Breast epithelium (tissue), 4 donors: ENCODE data around the gene TUBD1. TPM values are rescaled to one million over a fixed set of nuclear protein-coding genes. Genes with fewer than 3 reads are reported as not detected.

ENCODE experiments used
- DNase-seq, 2 donors: peaks; one replicate each; pipeline ENCODE4 v3.0.0-alpha.2; 2019; ENCODE audit warnings: low spot score in 2 of 2
- H3K27ac ChIP-seq, 2 donors: fragments of 200-600 bp; sonication (generic) in 1 of 2; one replicate each; pipeline ENCODE4 v1.5.1; 2016 to 2019; ENCODE audit warnings: mild to moderate bottlenecking in 1 of 2
- H3K27me3 ChIP-seq, 2 donors: fragments of 200-600 bp; sonication (generic) in 1 of 2; one replicate each; pipeline versions ENCODE4 v1.5.1 to v1.6.0; 2017 to 2019; ENCODE audit warnings: control low read depth in 1 of 2, mild to moderate bottlenecking in 1 of 2
- H3K36me3 ChIP-seq: fragments of 200-600 bp; one replicate; pipeline ENCODE4 v1.5.1; 2019
- H3K4me1 ChIP-seq, 2 donors: fragments of 200-600 bp; sonication (generic); one replicate each; pipeline ENCODE4 v1.5.1; 2016 to 2019; ENCODE audit warnings: control low read depth in 1 of 2
- H3K4me3 ChIP-seq, 3 donors: fragments of 200-600 bp; sonication (generic); 1 replicate in 2 of 3; 2 replicates in 1 of 3; pipeline ENCODE4 v1.5.1; 2016 to 2019; ENCODE audit warnings: mild to moderate bottlenecking in 3 of 3, moderate library complexity in 2 of 3
- H3K9me3 ChIP-seq, 2 donors: fragments of 200-600 bp; sonication (generic) in 1 of 2; one replicate each; pipeline ENCODE4 v1.5.1; 2016 to 2019; ENCODE audit warnings: control low read depth in 1 of 2
- POLR2A ChIP-seq: fragments of 450-650 bp; IDR thresholded peaks from one replicate; pipeline ENCODE4 v1.6.1; 2016; ENCODE audit warnings: antibody characterized with exemption, mild to moderate bottlenecking, moderate library complexity
- POLR2AphosphoS5 ChIP-seq, 3 donors: sonication (generic); formaldehyde crosslinking; IDR thresholded peaks; one replicate each; pipeline ENCODE4 v1.6.1; 2017; ENCODE audit warnings: antibody characterized with exemption in 3 of 3
- intact Hi-C: fragments of 100-400 bp; cut with DNase I; formaldehyde crosslinking; loops from one replicate; pipeline ENCODE4 v1.15.1; 2023; ENCODE audit warnings: low total_unique reads
- total RNA-seq, 3 donors: library from RNA; depleted of rRNA; stranded (reverse); fragments of >200 nt; gene quantifications; one replicate each; pipeline ENCODE4 v1.1.0, GENCODE V29; 2016
- TF ChIP-seq, protein P1 (sequence below), 3 donors: fragments of 450-650 bp; IDR thresholded peaks; one replicate each; pipeline ENCODE4 v1.5.1; 2016 to 2017; ENCODE audit warnings: antibody characterized with exemption in 3 of 3, mild to moderate bottlenecking in 3 of 3, moderate library complexity in 3 of 3

Gene TUBD1
- total RNA-seq, 3 donors from 2014 or later, result 6.6 to 25.0 (median 19.7) TPM

DNA sequence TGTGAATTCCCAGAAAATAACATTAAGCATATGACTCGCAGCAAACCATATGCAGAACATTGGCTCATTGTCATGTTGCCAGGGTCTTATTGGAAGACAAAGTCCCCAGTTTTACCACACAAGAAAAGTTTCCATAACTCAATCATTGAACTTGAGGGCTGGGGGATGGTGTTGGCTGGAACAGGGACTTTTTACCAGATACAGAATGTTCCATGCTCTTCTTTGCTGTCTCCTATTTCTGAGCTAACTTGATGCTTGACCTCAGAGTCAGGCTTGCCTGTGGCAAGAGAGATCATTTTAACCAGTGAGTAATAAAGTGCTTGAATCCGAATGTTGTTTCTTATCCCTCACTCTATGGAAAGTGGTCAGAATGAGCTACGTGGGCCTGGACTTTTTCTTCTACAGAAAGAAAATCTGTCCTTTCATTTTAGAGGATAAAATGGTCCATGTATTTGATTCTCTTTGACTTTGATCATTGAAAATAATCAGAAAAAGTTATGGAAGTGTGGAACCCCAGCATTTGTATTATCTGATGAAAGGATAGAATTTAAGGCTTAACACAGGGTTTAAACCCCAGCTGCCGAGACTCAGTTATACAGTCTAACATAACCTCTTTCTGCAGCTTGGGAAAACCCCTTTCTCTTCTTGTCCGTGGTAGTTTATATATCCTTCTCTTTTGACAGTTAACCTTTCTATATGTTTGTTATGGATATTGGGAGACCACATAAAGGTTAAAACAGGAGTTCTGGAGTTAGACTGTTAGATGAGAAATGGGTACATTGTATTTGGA is 67.0 kb downstream of the TUBD1 start:
- TF ChIP-seq, protein P1, sequence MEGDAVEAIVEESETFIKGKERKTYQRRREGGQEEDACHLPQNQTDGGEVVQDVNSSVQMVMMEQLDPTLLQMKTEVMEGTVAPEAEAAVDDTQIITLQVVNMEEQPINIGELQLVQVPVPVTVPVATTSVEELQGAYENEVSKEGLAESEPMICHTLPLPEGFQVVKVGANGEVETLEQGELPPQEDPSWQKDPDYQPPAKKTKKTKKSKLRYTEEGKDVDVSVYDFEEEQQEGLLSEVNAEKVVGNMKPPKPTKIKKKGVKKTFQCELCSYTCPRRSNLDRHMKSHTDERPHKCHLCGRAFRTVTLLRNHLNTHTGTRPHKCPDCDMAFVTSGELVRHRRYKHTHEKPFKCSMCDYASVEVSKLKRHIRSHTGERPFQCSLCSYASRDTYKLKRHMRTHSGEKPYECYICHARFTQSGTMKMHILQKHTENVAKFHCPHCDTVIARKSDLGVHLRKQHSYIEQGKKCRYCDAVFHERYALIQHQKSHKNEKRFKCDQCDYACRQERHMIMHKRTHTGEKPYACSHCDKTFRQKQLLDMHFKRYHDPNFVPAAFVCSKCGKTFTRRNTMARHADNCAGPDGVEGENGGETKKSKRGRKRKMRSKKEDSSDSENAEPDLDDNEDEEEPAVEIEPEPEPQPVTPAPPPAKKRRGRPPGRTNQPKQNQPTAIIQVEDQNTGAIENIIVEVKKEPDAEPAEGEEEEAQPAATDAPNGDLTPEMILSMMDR (IDR thresholded peaks at IDR 0.05), result no peak
- TF ChIP-seq POLR2A (no peak), POLR2AphosphoS5 (IDR thresholded peaks at IDR 0.05) (no peak)
- Histone ChIP-seq H3K4me1 (peaks cover 0 to 5% of the 10 kb centered on the region in 2 donors), H3K27ac (peak overlapping the region; percentile 16 to 61), H3K36me3 (no peaks in the 10 kb centered on the region), H3K9me3 (no peaks in the 10 kb centered on the region), H3K27me3 (no peaks in the 10 kb centered on the region), H3K4me3 (no peak overlapping the region)
- DNase-seq, result no peak
- intact Hi-C loops, result no loop called here

DNA sequence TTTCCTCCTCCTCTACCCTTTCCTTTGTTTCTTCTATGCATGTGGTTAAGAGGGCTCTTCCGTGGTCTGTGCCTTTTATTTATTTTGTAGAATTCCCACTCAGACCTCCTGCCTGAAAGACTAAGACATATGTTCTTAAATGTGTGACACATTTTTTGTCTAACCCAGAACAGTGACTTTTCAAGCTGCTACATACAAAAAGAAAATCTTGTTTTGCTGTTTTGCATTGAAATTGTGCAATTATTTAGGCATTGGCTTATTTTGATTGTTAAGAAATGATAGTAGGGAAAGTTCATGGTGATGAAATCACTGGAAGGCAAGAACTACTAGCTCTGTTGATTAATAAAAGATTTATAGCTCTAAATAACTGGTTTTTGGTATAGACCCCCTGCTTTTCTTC is 76.8 kb downstream of the TUBD1 start:
- H3K36me3 ChIP-seq, result no peaks in the 10 kb centered on the region

DNA sequence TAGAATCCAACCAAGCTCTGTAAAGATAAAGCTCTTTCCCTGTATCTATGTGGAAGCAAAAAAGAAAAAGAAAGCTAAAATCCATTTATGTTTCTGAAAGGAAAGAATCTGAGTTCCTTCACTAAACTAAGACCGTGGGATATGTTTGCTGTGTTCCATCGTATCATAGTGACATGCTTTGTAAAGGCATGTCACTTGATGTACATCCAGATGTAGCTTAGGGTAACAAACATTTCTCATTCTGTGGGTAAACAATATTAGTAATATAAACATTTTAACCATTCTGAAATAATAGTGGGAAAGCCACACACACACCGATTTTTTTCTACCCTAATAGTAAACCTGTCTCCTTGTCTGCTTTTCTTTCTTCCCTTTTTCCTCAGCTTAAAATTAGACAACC is 78.1 kb downstream of the TUBD1 start:
- H3K9me3 ChIP-seq, result no peaks in the 10 kb centered on the region
- H3K4me1 ChIP-seq, result no peaks in the 10 kb centered on the region
- no peaks in the 10 kb centered on the region for H3K27me3 ChIP-seq
- intact Hi-C loops, result no loop called here
- H3K4me3 ChIP-seq, result no peak overlapping the region
- H3K27ac ChIP-seq, result peak overlapping the region; percentile 3 to 76
- no peaks in the 10 kb centered on the region for H3K36me3 ChIP-seq
- TF ChIP-seq, protein P1 (IDR thresholded peaks at IDR 0.05), result no peak
- TF ChIP-seq POLR2AphosphoS5 (IDR thresholded peaks at IDR 0.05), result no peak
- no peak for DNase-seq

More for the DNA sequence above, 76.8 kb downstream of the TUBD1 start:
- Histone ChIP-seq H3K9me3 (no peaks in the 10 kb centered on the region), H3K4me1 (no peaks in the 10 kb centered on the region), H3K4me3 (no peak overlapping the region), H3K27me3 (no peaks in the 10 kb centered on the region), H3K27ac (peak overlapping the region in 1 of 2 donors; percentile 26)
- TF ChIP-seq POLR2A (no peak), POLR2AphosphoS5 (IDR thresholded peaks at IDR 0.05) (no peak)
- TF ChIP-seq, protein P1 (IDR thresholded peaks at IDR 0.05), result no peak
- intact Hi-C loops, result no loop called here
- no peak for DNase-seq

DNA sequence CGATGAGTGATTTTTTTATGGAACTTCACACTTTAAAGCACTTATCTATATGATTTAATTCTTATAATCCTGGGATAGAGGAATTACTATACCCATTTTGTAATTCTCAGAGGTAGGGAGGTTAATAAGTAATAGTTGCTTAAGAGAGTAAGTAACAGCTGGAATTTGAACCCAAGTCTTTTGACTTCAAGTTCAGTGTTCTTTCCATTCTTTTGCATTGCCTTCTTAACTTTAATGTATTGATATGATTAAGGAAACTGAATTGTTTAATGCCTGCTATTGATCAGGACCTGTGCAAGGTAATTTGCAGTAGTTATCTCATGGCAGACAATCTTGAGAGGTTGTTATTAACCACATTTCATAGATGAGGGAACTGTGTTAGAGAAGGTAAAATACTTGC is 78.5 kb downstream of the TUBD1 start:
- no peak for TF ChIP-seq POLR2AphosphoS5 (IDR thresholded peaks at IDR 0.05)
- TF ChIP-seq POLR2A, result no peak
- TF ChIP-seq, protein P1 (IDR thresholded peaks at IDR 0.05), result no peak
- no peak overlapping the region for H3K4me3 ChIP-seq
- H3K27me3 ChIP-seq, result no peaks in the 10 kb centered on the region
- no peaks in the 10 kb centered on the region for H3K9me3 ChIP-seq
- no peaks in the 10 kb centered on the region for H3K4me1 ChIP-seq
- no peaks in the 10 kb centered on the region for H3K36me3 ChIP-seq
- peak overlapping the region; percentile 3 to 19 for H3K27ac ChIP-seq
- no peak for DNase-seq
- intact Hi-C loops, result no loop called here

DNA sequence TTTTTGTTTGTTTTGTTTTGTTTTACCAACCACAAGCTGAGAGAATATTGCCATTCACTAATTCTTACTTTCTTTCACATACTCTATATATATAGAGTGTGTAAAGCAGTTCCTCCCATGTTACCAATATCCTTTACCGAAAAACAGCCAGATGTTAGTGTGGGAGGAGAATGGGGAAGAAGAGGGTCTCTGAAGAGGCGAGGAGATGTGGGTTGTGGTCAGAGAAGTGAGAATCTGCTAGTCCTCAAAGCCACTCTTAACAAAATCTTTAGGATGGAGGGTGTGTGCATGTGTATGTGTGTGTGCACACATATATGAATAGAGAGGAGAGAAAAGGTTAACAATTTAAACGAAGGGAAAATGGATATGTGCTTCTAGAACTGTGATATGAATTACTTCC is 80.6 kb downstream of the TUBD1 start:
- H3K9me3 ChIP-seq, result no peaks in the 10 kb centered on the region
- no peak for DNase-seq
- intact Hi-C loops, result no loop called here
- TF ChIP-seq, protein P1 (IDR thresholded peaks at IDR 0.05), result no peak
- TF ChIP-seq POLR2A (no peak), POLR2AphosphoS5 (IDR thresholded peaks at IDR 0.05) (no peak)
- H3K27me3 ChIP-seq, result no peaks in the 10 kb centered on the region
- no peak overlapping the region for H3K4me3 ChIP-seq
- H3K36me3 ChIP-seq, result no peaks in the 10 kb centered on the region
- H3K4me1 ChIP-seq, result no peaks in the 10 kb centered on the region
- no peak overlapping the region for H3K27ac ChIP-seq
